Body of pancreas (tissue), 4 donors: Measurements from ENCODE around the gene HTR6. TPM values are rescaled to one million over a fixed set of nuclear protein-coding genes. Genes with fewer than 3 reads are reported as not detected.

ENCODE experiments used
- ATAC-seq: fragments of 150-250 bp; one replicate; pipeline ENCODE4 v1.9.1; 2016
- DNase-seq, 4 donors: peaks; one replicate each; pipeline ENCODE4 v3.0.0-alpha.2; 2019
- H3K27ac ChIP-seq, 4 donors: fragments of 200-600 bp; sonication (generic); 1 replicate in 3 of 4; 2 replicates in 1 of 4; pipeline versions ENCODE4 v1.5.1 to v1.6.1; 2016 to 2019; ENCODE audit warnings: mild to moderate bottlenecking in 1 of 4, mixed read lengths in 1 of 4, moderate library complexity in 1 of 4
- H3K27me3 ChIP-seq, 2 donors: fragments of 200-600 bp; sonication (generic); one replicate each; pipeline ENCODE4 v1.6.0; 2016; ENCODE audit warnings: mild to moderate bottlenecking in 1 of 2
- H3K36me3 ChIP-seq, 2 donors: fragments of 200-600 bp; sonication (generic); replicated peaks in 1 of 2; 2 replicates each; pipeline ENCODE4 v1.5.1; 2016; ENCODE audit warnings: low read depth in 2 of 2; ENCODE audit not compliant: insufficient read depth in 1 of 2
- H3K4me1 ChIP-seq: fragments of 200-600 bp; sonication (generic); one replicate; pipeline ENCODE4 v1.6.0; 2016
- H3K4me3 ChIP-seq, 2 donors: fragments of 200-600 bp; sonication (generic); 1 replicate in 1 of 2; 2 replicates in 1 of 2; pipeline ENCODE4 v1.5.1; 2016 to 2019
- H3K9me3 ChIP-seq, 3 donors: fragments of 200-600 bp; sonication (generic); 1 replicate in 2 of 3; 2 replicates in 1 of 3; pipeline ENCODE4 v1.5.1; 2016
- POLR2A ChIP-seq, 3 donors: fragments of 450-650 bp; IDR thresholded peaks; one replicate each; pipeline ENCODE4 v1.6.1; 2016; ENCODE audit warnings: antibody characterized with exemption in 3 of 3, mild to moderate bottlenecking in 2 of 3
- WGBS, 2 donors: methylation state at CpG; one replicate each; pipeline ENCODE4 v1.1.5; 2017; 5-methylcytosine and 5-hydroxymethylcytosine counted together
- intact Hi-C: fragments of 100-400 bp; cut with DNase I; formaldehyde crosslinking; loops from one replicate; pipeline ENCODE4 v1.15.1; 2023
- total RNA-seq, 2 donors: library from RNA; depleted of rRNA; stranded (reverse); fragments of >200 nt; gene quantifications; one replicate each; pipeline ENCODE4 v1.1.0, GENCODE V29; 2016
- TF ChIP-seq, protein P1 (sequence below), 7 experiments: fragments of 450-650 bp in 4 of 7; fragments of 200-600 bp in 3 of 7; sonication (generic) in 3 of 7; IDR thresholded peaks; one replicate each; pipeline ENCODE4 v1.5.1; 2016 to 2019; ENCODE audit warnings: antibody characterized with exemption in 7 of 7

HTR6 gene
- total RNA-seq, 2 donors from 2014 or later, result not detected

GRCh38 chr1:19705464-19705863, 40.8 kb downstream of the HTR6 start:
- H3K4me3 ChIP-seq, result no peak overlapping the region
- no peaks in the 10 kb centered on the region for H3K27me3 ChIP-seq
- ATAC-seq, result no peak
- no peaks in the 10 kb centered on the region for H3K9me3 ChIP-seq
- intact Hi-C loops, result no loop called here
- TF ChIP-seq, protein P1, sequence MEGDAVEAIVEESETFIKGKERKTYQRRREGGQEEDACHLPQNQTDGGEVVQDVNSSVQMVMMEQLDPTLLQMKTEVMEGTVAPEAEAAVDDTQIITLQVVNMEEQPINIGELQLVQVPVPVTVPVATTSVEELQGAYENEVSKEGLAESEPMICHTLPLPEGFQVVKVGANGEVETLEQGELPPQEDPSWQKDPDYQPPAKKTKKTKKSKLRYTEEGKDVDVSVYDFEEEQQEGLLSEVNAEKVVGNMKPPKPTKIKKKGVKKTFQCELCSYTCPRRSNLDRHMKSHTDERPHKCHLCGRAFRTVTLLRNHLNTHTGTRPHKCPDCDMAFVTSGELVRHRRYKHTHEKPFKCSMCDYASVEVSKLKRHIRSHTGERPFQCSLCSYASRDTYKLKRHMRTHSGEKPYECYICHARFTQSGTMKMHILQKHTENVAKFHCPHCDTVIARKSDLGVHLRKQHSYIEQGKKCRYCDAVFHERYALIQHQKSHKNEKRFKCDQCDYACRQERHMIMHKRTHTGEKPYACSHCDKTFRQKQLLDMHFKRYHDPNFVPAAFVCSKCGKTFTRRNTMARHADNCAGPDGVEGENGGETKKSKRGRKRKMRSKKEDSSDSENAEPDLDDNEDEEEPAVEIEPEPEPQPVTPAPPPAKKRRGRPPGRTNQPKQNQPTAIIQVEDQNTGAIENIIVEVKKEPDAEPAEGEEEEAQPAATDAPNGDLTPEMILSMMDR (IDR thresholded peaks at IDR 0.05), result no peak
- no peak for TF ChIP-seq POLR2A (IDR thresholded peaks at IDR 0.05)
- no peak overlapping the region for H3K27ac ChIP-seq
- DNase-seq, result no peak
- H3K36me3 ChIP-seq, result no peaks in the 10 kb centered on the region
- WGBS, 2 donors, result 77 to 79% methylated on average over 4 of the region's 4 CpGs
- H3K4me1 ChIP-seq, result peaks cover 11% of the 10 kb centered on the region

GRCh38 chr1:19706136-19706535, 41.5 kb downstream of the HTR6 start:
- intact Hi-C loops, result no loop called here
- no peaks in the 10 kb centered on the region for H3K36me3 ChIP-seq
- no peak for ATAC-seq
- TF ChIP-seq POLR2A (IDR thresholded peaks at IDR 0.05), result no peak
- TF ChIP-seq, protein P1 (IDR thresholded peaks at IDR 0.05), result no peak
- 90 to 91% methylated on average over 4 of the region's 4 CpGs for WGBS, 2 donors
- DNase-seq, result no peak
- no peaks in the 10 kb centered on the region for H3K9me3 ChIP-seq
- H3K27ac ChIP-seq, result no peak overlapping the region
- H3K4me1 ChIP-seq, result peaks cover 11% of the 10 kb centered on the region
- no peak overlapping the region for H3K4me3 ChIP-seq
- H3K27me3 ChIP-seq, result no peaks in the 10 kb centered on the region

DNA sequence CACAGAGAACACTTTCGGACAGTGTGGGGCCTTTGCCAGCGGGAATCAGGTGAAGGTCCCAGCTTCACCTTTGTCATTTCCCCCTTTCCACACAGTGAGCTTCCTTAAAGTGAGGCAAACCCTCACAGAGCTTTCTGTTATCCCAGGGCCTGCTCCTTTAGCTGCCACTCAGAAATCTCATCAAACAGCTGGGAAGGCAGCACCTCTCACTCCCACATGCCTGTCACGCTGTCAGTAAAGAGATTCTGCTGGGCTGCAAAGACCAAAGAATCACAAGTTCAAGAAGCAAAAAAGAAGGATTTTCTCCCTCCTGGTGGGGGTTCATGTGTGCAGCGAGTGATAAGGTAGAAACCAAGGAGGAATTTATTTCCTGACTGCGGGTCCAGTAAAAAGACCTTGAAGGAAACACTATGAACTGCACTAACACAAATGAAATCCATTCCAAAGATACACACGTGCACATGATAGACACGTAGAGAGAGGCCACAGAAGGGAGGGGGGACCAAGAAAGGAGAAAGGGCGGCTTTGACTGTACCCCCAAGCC, 44.0 kb downstream of the HTR6 start:
- 83 to 91% methylated on average over 8 of the region's 8 CpGs for WGBS, 2 donors
- Histone ChIP-seq H3K27me3 (no peaks in the 10 kb centered on the region), H3K4me1 (peaks cover 11% of the 10 kb centered on the region), H3K4me3 (no peak overlapping the region), H3K36me3 (no peaks in the 10 kb centered on the region), H3K9me3 (no peaks in the 10 kb centered on the region), H3K27ac (no peak overlapping the region)
- intact Hi-C loops, result no loop called here
- ATAC-seq (no peak), DNase-seq (no peak)
- TF ChIP-seq POLR2A (IDR thresholded peaks at IDR 0.05), result no peak
- TF ChIP-seq, protein P1 (IDR thresholded peaks at IDR 0.05), result no peak

GRCh38 chr1:19709260-19709793, 44.7 kb downstream of the HTR6 start:
- Histone ChIP-seq H3K27ac (no peak overlapping the region), H3K27me3 (no peaks in the 10 kb centered on the region), H3K36me3 (no peaks in the 10 kb centered on the region), H3K4me3 (no peak overlapping the region), H3K4me1 (peaks cover 7% of the 10 kb centered on the region), H3K9me3 (no peaks in the 10 kb centered on the region)
- intact Hi-C loops, result no loop called here
- TF ChIP-seq, protein P1 (IDR thresholded peaks at IDR 0.05), result no peak
- WGBS, 2 donors, result 84 to 88% methylated on average over 4 of the region's 4 CpGs
- DNase-seq (no peak), ATAC-seq (no peak)
